ENCODE results near the gene PLEKHG1.

The PLEKHG1 gene

GRCh38 chr6:150640556-150641209 lies 41.0 kb downstream of the PLEKHG1 start:
- DNase-seq, result no peak

GRCh38 chr6:150641398-150642139 lies 41.9 kb downstream of the PLEKHG1 start:
- no peak for DNase-seq

- DNase-seq, result no peak
Measured at GRCh38 chr6:150646228-150646627, 46.5 kb downstream of the PLEKHG1 start.

GRCh38 chr6:150647051-150647450 lies 47.4 kb downstream of the PLEKHG1 start:
- DNase-seq, result no peak
